ENCODE data around the gene PTPRT.
"Not testable (repeated sequence)": the region's sequence is repeated elsewhere in the genome, so short reads cannot be mapped to it uniquely, and the experiment has no call there.

Gene PTPRT

GRCh38 chr20:42959996-42960395 is 229.7 kb downstream of the PTPRT start:
- DNase-seq, result no peak

- no peak for DNase-seq
Observed at GRCh38 chr20:42958367-42959069, 231.2 kb downstream of the PTPRT start.

- DNase-seq, result no peak
Observed at GRCh38 chr20:42957704-42958095, 232.0 kb downstream of the PTPRT start.

GRCh38 chr20:42957018-42957703 is 232.5 kb downstream of the PTPRT start:
- no peak for DNase-seq

- no peak for DNase-seq
Observed at GRCh38 chr20:42955713-42956112, 234.0 kb downstream of the PTPRT start.

GRCh38 chr20:42954951-42955350 is 234.8 kb downstream of the PTPRT start:
- DNase-seq, result no peak

- no peak for DNase-seq
Observed at GRCh38 chr20:42949950-42950349, 239.8 kb downstream of the PTPRT start.

GRCh38 chr20:42945234-42945994 is 244.3 kb downstream of the PTPRT start:
- DNase-seq, result no peak

- no peak for DNase-seq
Observed at GRCh38 chr20:42941629-42942028, 248.1 kb downstream of the PTPRT start.

- DNase-seq, result no peak
Observed at GRCh38 chr20:42938441-42939205, 251.1 kb downstream of the PTPRT start.

GRCh38 chr20:42936482-42936881 is 253.2 kb downstream of the PTPRT start:
- DNase-seq, result no peak

GRCh38 chr20:42924215-42924614 is 265.5 kb downstream of the PTPRT start:
- no peak for DNase-seq

- no peak for DNase-seq
Observed at GRCh38 chr20:42923348-42923918, 266.3 kb downstream of the PTPRT start.

GRCh38 chr20:42920776-42921175 is 268.9 kb downstream of the PTPRT start:
- DNase-seq, result no peak

GRCh38 chr20:42919316-42919715 is 270.4 kb downstream of the PTPRT start:
- no peak for DNase-seq

GRCh38 chr20:42915081-42915480 is 274.6 kb downstream of the PTPRT start:
- DNase-seq, result no peak

GRCh38 chr20:42914302-42914701 is 275.4 kb downstream of the PTPRT start:
- DNase-seq, result no peak

- not testable (repeated sequence) for DNase-seq
Observed at GRCh38 chr20:42910808-42911207, 278.9 kb downstream of the PTPRT start.

- DNase-seq, result no peak
Observed at GRCh38 chr20:42907730-42908129, 282.0 kb downstream of the PTPRT start.

GRCh38 chr20:42906120-42906519 is 283.6 kb downstream of the PTPRT start:
- no peak for DNase-seq

- DNase-seq, result no peak
Observed at GRCh38 chr20:42902509-42902908, 287.2 kb downstream of the PTPRT start.

- no peak for DNase-seq
Observed at GRCh38 chr20:42901689-42902440, 287.8 kb downstream of the PTPRT start.

Measured in T-helper 2 cell (primary cell).